GM12873 (cell line): ENCODE data around the gene SND1.

Experiments
- CTCF ChIP-seq: IDR thresholded peaks from 2 replicates; pipeline ENCODE4 v1.5.1; 2012; ENCODE audit warnings: low read depth, mild to moderate bottlenecking, moderate library complexity, low read length, control low read depth; ENCODE audit not compliant: insufficient read depth; ENCODE audit errors: missing control alignments

Gene SND1

DNA sequence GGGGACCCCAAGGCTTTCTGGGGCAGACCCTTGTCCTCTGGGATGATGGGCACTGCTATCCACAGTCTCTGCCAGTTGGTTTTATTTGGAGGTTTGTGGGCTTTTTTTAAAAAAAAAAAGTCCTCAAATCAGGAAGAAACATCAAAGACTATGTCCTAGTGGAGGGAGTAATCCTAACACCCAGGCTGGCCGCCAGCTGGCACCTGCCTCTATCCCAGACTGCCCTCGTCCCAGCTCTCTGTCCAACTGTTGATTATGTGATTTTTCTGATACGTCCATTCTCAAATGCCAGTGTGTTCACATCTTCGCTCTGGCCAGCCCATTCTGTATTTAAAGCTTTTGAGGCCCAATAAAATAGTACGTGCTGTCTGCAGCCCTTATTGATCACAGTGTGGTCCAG, 440.2 kb downstream of the SND1 start:
- no peak for TF ChIP-seq CTCF

DNA sequence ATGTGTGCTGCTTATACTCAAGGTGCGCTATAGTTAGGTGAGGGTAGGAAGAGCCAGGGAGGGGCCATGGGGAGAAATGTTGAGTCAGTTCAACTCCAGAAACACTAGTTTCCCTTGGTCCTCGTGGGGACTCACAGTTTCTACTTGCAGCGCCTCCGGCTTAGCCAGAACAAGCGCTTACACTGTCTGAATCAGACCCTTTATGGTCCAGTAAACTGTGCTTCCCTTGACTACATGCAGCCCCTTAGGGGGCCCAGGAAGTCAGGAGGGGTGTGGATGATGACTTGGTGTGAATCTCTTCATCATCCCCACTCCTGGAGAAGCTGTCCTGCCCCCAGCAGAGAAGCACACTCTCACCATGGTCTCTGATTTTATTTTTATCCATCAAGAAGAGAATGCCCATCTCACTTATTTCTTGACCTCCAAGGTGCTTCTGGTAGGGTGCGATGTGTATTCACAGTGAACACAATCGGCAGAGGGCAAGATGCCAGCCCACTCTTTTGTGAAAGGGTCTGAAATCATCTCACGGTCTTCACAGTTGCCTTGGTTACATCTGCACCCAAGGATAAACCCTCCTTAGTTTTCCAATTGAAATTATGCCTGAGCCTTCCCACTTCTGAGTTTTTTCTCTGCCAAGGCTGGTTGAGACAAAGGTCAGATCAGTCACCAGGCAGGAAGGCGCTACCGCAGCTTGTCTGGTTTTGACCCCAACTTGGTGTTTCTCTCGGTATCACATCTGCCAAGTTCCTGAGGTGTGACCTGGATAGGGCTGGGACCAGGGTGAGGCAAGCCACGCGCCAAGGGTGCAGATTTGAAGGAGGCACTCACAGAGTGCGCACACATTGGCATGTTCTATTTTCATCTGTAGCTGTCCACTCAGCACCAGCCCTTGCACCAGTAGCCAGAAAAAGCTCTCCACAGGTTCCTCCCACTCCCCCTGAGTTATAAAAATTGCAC, 441.9 kb downstream of the SND1 start:
- TF ChIP-seq CTCF = no peak

- no peak for TF ChIP-seq CTCF
These were observed 442.7 kb downstream of the SND1 start for GRCh38 chr7:128094686-128095085.

DNA sequence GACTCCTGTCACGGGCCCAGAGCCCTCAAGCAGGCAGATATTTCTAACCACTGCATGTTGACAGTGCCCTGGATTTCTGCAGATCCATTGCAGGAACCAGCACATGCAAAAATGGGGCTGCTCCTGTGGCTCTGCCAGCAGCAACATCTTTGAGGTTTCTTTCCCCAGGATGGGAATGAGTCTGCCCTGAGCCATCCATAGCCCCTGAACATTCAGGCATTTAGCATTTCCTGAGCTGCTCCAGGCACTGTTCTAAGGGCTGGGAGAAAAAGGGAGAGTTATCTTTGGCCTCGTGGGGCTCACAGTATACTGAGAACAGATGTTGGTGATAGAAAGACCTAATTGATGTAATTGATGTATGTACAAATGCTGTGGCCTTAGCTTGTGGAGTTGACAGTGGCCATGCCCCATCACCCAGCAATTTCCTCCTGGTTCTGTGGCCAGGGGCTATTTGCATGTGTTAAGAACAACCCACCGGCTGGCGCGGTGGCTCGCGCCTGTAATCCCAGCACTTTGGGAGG, 445.3 kb downstream of the SND1 start:
- no peak for TF ChIP-seq CTCF

DNA sequence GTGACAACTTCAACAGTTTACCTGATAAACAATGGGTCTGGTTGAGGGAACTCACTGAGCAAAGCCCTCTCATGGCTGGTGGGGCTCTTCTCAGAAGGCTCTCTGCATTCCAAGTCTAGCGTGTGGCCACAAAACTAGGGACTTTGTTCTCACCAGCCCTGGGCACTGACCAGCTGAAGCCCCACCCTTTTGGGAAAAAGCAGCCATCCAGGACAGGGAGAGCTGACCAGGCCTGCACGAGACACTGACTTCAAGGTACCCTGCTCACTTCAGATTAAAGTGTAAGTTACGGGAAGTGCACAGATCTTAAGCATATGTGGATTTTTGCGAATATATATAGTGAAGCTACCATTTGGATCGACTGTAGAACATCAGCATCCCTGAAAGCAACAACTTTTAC, 446.6 kb downstream of the SND1 start:
- no peak for TF ChIP-seq CTCF

- TF ChIP-seq CTCF = no peak
These were observed 447.2 kb downstream of the SND1 start for GRCh38 chr7:128099204-128099671.

- TF ChIP-seq CTCF = no peak
These were observed 448.4 kb downstream of the SND1 start for GRCh38 chr7:128100225-128100948.
